Measurements from ENCODE around the gene TMEM156. TPM values are rescaled to one million over a fixed set of nuclear protein-coding genes. Genes with fewer than 3 reads are reported as not detected.
A peak's percentile ranks its signal among the peaks of the same experiment; 100 is the strongest.

Gene TMEM156
- total and polyA plus RNA-seq, 7 donors: 0.08 to 0.15 (median 0.10) TPM; not detected in 4

DNA sequence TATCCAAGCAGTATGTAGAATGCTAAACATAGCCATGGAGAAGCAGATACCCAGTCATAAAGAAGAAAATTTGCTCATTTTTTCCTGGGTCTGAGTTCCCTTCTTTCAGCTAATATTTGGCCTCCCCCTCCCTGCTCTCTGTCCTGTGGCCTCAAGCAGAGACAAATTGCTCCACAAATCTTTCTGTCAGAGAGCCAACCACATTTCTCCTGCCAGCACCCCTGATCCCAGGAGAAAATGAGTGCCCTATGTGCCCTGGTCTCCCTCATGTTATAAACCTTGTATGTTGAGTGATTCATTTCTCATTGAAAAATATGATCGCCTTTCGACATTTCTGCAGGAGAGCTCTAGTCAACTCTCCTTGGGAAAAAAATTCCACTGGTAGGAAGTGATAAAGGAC is 82.0 kb downstream of the TMEM156 start:
- WGBS, 3 donors: 88 to 90% (median 90%) methylated on average over 2 of the region's 2 CpGs
- peaks cover 12% of the 10 kb centered on the region for H3K4me1 ChIP-seq
- no peak for DNase-seq
- intact Hi-C loops (cut with DNase I): no loop called here
- no peak overlapping the region for H3K4me3 ChIP-seq
- no peaks in the 10 kb centered on the region for H3K27me3 ChIP-seq (ENCODE audit: insufficient read depth in 3 of 3, low read length in 2 of 3)
- no peak overlapping the region for H3K27ac ChIP-seq
- no peaks in the 10 kb centered on the region for H3K9me3 ChIP-seq
- TF ChIP-seq, protein P1, sequence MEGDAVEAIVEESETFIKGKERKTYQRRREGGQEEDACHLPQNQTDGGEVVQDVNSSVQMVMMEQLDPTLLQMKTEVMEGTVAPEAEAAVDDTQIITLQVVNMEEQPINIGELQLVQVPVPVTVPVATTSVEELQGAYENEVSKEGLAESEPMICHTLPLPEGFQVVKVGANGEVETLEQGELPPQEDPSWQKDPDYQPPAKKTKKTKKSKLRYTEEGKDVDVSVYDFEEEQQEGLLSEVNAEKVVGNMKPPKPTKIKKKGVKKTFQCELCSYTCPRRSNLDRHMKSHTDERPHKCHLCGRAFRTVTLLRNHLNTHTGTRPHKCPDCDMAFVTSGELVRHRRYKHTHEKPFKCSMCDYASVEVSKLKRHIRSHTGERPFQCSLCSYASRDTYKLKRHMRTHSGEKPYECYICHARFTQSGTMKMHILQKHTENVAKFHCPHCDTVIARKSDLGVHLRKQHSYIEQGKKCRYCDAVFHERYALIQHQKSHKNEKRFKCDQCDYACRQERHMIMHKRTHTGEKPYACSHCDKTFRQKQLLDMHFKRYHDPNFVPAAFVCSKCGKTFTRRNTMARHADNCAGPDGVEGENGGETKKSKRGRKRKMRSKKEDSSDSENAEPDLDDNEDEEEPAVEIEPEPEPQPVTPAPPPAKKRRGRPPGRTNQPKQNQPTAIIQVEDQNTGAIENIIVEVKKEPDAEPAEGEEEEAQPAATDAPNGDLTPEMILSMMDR (IDR thresholded peaks at IDR 0.05): no peak
- ATAC-seq: no peak
- H3K36me3 ChIP-seq (ENCODE audit: insufficient read depth in 1 of 2, low read depth in 1 of 2): peaks cover 0 to 4% of the 10 kb centered on the region in 2 donors

DNA sequence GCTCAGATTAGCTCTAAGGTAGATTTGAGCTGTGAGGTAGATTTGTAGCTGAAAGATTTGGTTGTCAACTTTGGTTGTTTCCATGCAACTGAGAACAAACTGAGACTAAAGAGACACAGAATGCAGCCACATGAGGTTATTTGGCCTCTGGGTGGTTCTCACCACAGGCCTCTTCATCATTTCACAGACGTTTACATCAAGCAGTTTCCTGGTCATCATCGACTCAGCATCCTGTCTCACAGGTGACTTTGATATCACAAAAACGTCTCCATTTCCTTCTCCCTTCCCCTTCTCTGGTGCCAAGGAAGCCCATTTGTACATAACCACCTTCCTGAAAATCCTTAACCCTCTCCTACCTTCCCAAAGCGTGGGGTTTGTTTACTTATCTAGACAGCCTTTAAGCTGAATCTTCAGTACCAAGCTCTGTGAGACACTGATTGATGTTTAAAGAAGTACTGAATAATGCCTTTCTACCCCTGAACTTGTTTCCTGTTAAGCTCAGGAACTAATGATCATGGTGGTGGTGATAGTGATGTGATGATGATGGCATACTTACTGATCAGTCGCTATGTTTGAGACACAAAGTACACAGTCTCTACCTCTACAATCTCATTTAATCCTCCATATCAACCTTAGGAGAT is 82.7 kb downstream of the TMEM156 start:
- intact Hi-C loops (cut with DNase I): loop anchor here in 1 of 2 donors (5.0 kb wide), 1 partner anchor 233 kb away; the partner anchor contains the start of gene WDR19
- peaks cover 0 to 10% of the 10 kb centered on the region in 2 donors for H3K36me3 ChIP-seq (ENCODE audit: insufficient read depth in 1 of 2, low read depth in 1 of 2)
- TF ChIP-seq, protein P1 (IDR thresholded peaks at IDR 0.05): no peak
- DNase-seq: no peak
- no peak overlapping the region for H3K27ac ChIP-seq
- ATAC-seq: no peak
- H3K27me3 ChIP-seq (ENCODE audit: insufficient read depth in 3 of 3, low read length in 2 of 3): no peaks in the 10 kb centered on the region
- WGBS, 3 donors: 53 to 66% (median 57%) methylated on average over 5 of the region's 5 CpGs
- no peaks in the 10 kb centered on the region for H3K9me3 ChIP-seq
- no peak overlapping the region for H3K4me3 ChIP-seq
- H3K4me1 ChIP-seq: peaks cover 12% of the 10 kb centered on the region

DNA sequence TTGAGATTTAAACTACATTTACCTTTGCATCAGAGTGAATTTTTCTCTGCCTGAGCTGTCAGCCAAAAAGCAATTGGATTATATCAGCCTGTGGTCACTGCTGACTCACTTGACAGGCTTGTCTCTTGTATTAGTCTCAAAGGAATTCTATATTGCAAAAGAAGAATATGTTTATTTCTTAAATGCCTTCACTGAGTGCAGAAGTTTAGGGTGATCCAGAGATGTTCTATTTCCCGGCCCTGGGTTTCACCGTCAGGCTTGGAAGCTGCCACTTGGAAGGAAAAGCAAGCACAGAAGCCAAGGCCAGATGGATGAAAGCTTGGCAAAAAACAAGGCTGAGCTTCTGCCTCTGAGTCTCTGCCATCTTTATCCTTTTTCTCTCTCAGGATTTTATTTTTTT is 83.7 kb downstream of the TMEM156 start:
- Histone ChIP-seq H3K9me3 (no peaks in the 10 kb centered on the region), H3K4me3 (no peak overlapping the region), H3K4me1 (peaks cover 15% of the 10 kb centered on the region), H3K27ac (no peak overlapping the region), H3K27me3 (ENCODE audit: insufficient read depth in 3 of 3, low read length in 2 of 3) (no peaks in the 10 kb centered on the region), H3K36me3 (ENCODE audit: insufficient read depth in 1 of 2, low read depth in 1 of 2) (peaks cover 0 to 17% of the 10 kb centered on the region in 2 donors)
- TF ChIP-seq, protein P1 (IDR thresholded peaks at IDR 0.05): no peak
- peak; percentile 68 to 94 (median 84) for ATAC-seq
- WGBS, 3 donors: 19 to 35% (median 20%) methylated on average over 2 of the region's 2 CpGs
- intact Hi-C loops (cut with DNase I): loop anchor here in 1 of 2 donors (5.0 kb wide), 1 partner anchor 234 kb away; the partner anchor contains the start of gene WDR19
- DNase-seq: peak; percentile 49 to 75

DNA sequence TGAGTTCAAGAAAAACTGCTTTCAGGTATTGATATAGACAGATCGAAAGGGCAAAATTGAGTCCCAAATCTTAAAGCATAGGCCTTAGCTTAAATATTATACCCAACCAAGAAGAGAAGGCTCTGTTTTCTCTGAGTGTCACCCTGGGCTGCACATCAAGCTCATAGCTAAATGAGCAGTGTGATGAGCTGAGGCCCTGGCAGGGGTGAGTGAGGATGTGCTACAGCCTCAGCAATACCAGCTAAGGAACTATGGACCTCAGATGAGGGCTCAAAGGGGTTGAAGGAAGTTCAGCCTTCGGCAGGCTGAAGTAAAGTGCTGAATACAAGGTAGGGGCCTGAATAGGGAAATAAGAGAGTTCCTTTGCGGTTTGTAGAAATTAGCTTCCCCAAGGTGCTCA is 85.3 kb downstream of the TMEM156 start:
- intact Hi-C loops (cut with DNase I): loop anchor here in 1 of 2 donors (5.0 kb wide), 1 partner anchor 235 kb away; the partner anchor contains the start of gene WDR19
- WGBS, 3 donors: 88 to 91% (median 89%) methylated on average over 3 of the region's 3 CpGs
- H3K4me1 ChIP-seq: peaks cover 27% of the 10 kb centered on the region

More for the DNA sequence above, 85.3 kb downstream of the TMEM156 start:
- DNase-seq (no peak), ATAC-seq (no peak)
- Histone ChIP-seq H3K4me3 (no peak overlapping the region), H3K36me3 (ENCODE audit: insufficient read depth in 1 of 2, low read depth in 1 of 2) (peaks cover 0 to 21% of the 10 kb centered on the region in 2 donors), H3K27me3 (ENCODE audit: insufficient read depth in 3 of 3, low read length in 2 of 3) (no peaks in the 10 kb centered on the region), H3K9me3 (no peaks in the 10 kb centered on the region), H3K27ac (no peak overlapping the region)
- TF ChIP-seq, protein P1 (IDR thresholded peaks at IDR 0.05): no peak
